HCT116 (cell line): ENCODE results near the gene RCBTB2. TPM values are rescaled to one million over a fixed set of nuclear protein-coding genes. Genes with fewer than 3 reads are reported as not detected.

Experiments used
- ATAC-seq: fragments of 200-7000 bp; cut with Tn5 transposase; 2 replicates; pipeline ENCODE4 v1.9.1; 2020; ENCODE audit warnings: mild to moderate bottlenecking, moderate library complexity
- BruUV-seq: library from RNA; stranded (reverse); fragments of 400-500 nt; replicated peaks from 2 replicates; lab custom pipeline; 2021; lab: Mats Ljungman, UMichigan
- CTCF ChIA-PET: fragments of 300-600 bp; sonication (Branson Sonifier 250); formaldehyde crosslinking; loops from one replicate; lab custom pipeline; 2021; ENCODE audit warnings: antibody characterized with exemption; lab: Charles Lee
- POLR2A ChIA-PET: fragments of 300-600, 350-600 bp; sonication (Branson Sonifier 250); formaldehyde crosslinking; loops from one replicate; lab custom pipeline; 2021; ENCODE audit warnings: antibody characterized with exemption; lab: Charles Lee
- RAD21 ChIA-PET, 2 experiments: fragments of 300-600 bp; sonication (Branson Sonifier 250); formaldehyde crosslinking; loops; one replicate each; lab custom pipeline; 2023; ENCODE audit warnings: low total read pairs in 2 of 2; ENCODE audit not compliant: uncharacterized antibody in 2 of 2, unreplicated experiment in 2 of 2, low non-redundant PET in 1 of 2; lab: Charles Lee
- DNase-seq: peaks from one replicate; pipeline ENCODE4 v3.0.0-alpha.2; 2010; ENCODE audit warnings: low read depth, low spot score
- H2AFZ ChIP-seq: fragments of 200-600 bp; shearing (Covaris generic), sonication (generic); 2 replicates; pipeline ENCODE4 v1.6.1; 2017; ENCODE audit warnings: low read depth, mixed run types, mixed read lengths, antibody characterized with exemption, low read length; ENCODE audit not compliant: poor library complexity, severe bottlenecking
- H3K27ac ChIP-seq: 2 replicates; pipeline ENCODE4 v1.5.1; 2012; ENCODE audit warnings: low read depth, low read length
- H3K27me3 ChIP-seq: fragments of 200-600 bp; sonication (generic); 2 replicates; pipeline ENCODE4 v1.6.1; 2016; ENCODE audit warnings: mixed run types, low read length, mixed read lengths; ENCODE audit not compliant: insufficient read depth
- H3K36me3 ChIP-seq, 2 experiments: fragments of 200-500 bp in 1 of 2; fragments of 200-600 bp in 1 of 2; sonication (Bioruptor generic) in 1 of 2; sonication (generic) in 1 of 2; 2 replicates each; pipeline versions ENCODE4 v1.5.1 to v1.6.1; 2014 to 2016; ENCODE audit warnings: low read length in 2 of 2, inconsistent platforms in 1 of 2, mixed read lengths in 1 of 2, mixed run types in 1 of 2; ENCODE audit not compliant: insufficient read depth in 2 of 2, control insufficient read depth in 1 of 2
- H3K4me1 ChIP-seq, 2 experiments: fragments of 200-600 bp in 1 of 2; sonication (generic) in 1 of 2; 2 replicates each; pipeline versions ENCODE4 v1.5.1 to v1.6.1; 2012 to 2017; ENCODE audit warnings: low read length in 2 of 2, inconsistent platforms in 1 of 2, mild to moderate bottlenecking in 1 of 2, mixed read lengths in 1 of 2, mixed run types in 1 of 2, moderate library complexity in 1 of 2; ENCODE audit not compliant: insufficient read depth in 2 of 2, control insufficient read depth in 1 of 2
- H3K4me2 ChIP-seq: fragments of 200-600 bp; sonication (generic); 2 replicates; pipeline ENCODE4 v1.6.1; 2017; ENCODE audit warnings: mixed run types, low read length, mixed read lengths
- H3K4me3 ChIP-seq, 2 experiments: fragments of 200-600 bp in 1 of 2; sonication (generic) in 1 of 2; replicated peaks in 1 of 2; 2 replicates each; pipeline ENCODE4 v1.5.1; 2011 to 2016; ENCODE audit warnings: low read length in 2 of 2, control low read depth in 1 of 2, low read depth in 1 of 2, mild to moderate bottlenecking in 1 of 2, mixed read lengths in 1 of 2, mixed run types in 1 of 2
- H3K79me2 ChIP-seq: fragments of 200-600 bp; sonication (generic); 2 replicates; pipeline ENCODE4 v1.6.1; 2017; ENCODE audit warnings: mild to moderate bottlenecking, mixed run types, low read length, moderate library complexity, mixed read lengths; ENCODE audit not compliant: insufficient read depth
- H3K9ac ChIP-seq: fragments of 200-600 bp; sonication (generic); 2 replicates; pipeline ENCODE4 v1.6.1; 2016; ENCODE audit warnings: low read length, mixed read lengths
- H3K9me2 ChIP-seq: fragments of 200-600 bp; sonication (generic), shearing (Covaris generic); 2 replicates; pipeline ENCODE4 v1.6.1; 2017; ENCODE audit warnings: mixed run types, mild to moderate bottlenecking, moderate library complexity; ENCODE audit not compliant: insufficient read depth
- H3K9me3 ChIP-seq, 2 experiments: fragments of 200-500 bp in 1 of 2; fragments of 200-600 bp in 1 of 2; sonication (Bioruptor generic) in 1 of 2; sonication (generic) in 1 of 2; 2 replicates each; pipeline ENCODE4 v1.6.1; 2014 to 2017; ENCODE audit warnings: low read length in 2 of 2, mixed read lengths in 2 of 2, inconsistent platforms in 1 of 2, low read depth in 1 of 2, mild to moderate bottlenecking in 1 of 2, mixed run types in 1 of 2, moderate library complexity in 1 of 2; ENCODE audit not compliant: control insufficient read depth in 1 of 2, insufficient read depth in 1 of 2
- H4K20me1 ChIP-seq: fragments of 200-600 bp; sonication (generic), shearing (Covaris generic); 2 replicates; pipeline ENCODE4 v1.6.1; 2017; ENCODE audit warnings: mixed run types, mild to moderate bottlenecking, moderate library complexity; ENCODE audit not compliant: insufficient read depth
- ATF3 ChIP-seq: IDR thresholded peaks from 2 replicates; pipeline ENCODE4 v1.6.1; 2012
- CBX3 ChIP-seq: IDR thresholded peaks from 2 replicates; pipeline ENCODE4 v1.6.1; 2012; ENCODE audit warnings: low read depth
- CEBPB ChIP-seq: IDR thresholded peaks from 2 replicates; pipeline ENCODE4 v1.6.1; 2012; ENCODE audit warnings: low read depth
- EGR1 ChIP-seq: IDR thresholded peaks from 2 replicates; pipeline ENCODE4 v1.6.1; 2012; ENCODE audit warnings: low read depth
- ELF1 ChIP-seq: IDR thresholded peaks from 2 replicates; pipeline ENCODE4 v1.6.1; 2012; ENCODE audit warnings: low read depth, borderline replicate concordance
- EZH2 ChIP-seq: fragments of 200-600 bp; sonication (generic); IDR thresholded peaks from 2 replicates; pipeline ENCODE4 v1.6.1; 2017; ENCODE audit warnings: antibody characterized with exemption, mixed run types
- EZH2phosphoT487 ChIP-seq: fragments of 200-600 bp; IDR thresholded peaks from 2 replicates; pipeline ENCODE4 v1.6.1; 2018; ENCODE audit warnings: antibody characterized with exemption, borderline replicate concordance
- FOSL1 ChIP-seq: IDR thresholded peaks from 2 replicates; pipeline ENCODE4 v1.6.1; 2012; ENCODE audit warnings: low read depth
- JUND ChIP-seq: IDR thresholded peaks from 2 replicates; pipeline ENCODE4 v1.6.1; 2012
- POLR2A ChIP-seq: IDR thresholded peaks from 2 replicates; pipeline ENCODE4 v1.7.0; 2011; ENCODE audit warnings: borderline replicate concordance; ENCODE audit not compliant: insufficient read depth, insufficient read length; ENCODE audit errors: extremely low read depth
- POLR2AphosphoS5 ChIP-seq: IDR thresholded peaks from 2 replicates; pipeline ENCODE4 v1.6.1; 2011; ENCODE audit warnings: mild to moderate bottlenecking, low read depth, low read length, moderate library complexity
- RAD21 ChIP-seq: IDR thresholded peaks from 2 replicates; pipeline ENCODE4 v1.6.1; 2012; ENCODE audit warnings: low read depth, mild to moderate bottlenecking
- REST ChIP-seq: IDR thresholded peaks from 2 replicates; pipeline ENCODE4 v1.6.1; 2012; ENCODE audit warnings: low read depth
- SIN3A ChIP-seq: IDR thresholded peaks from 2 replicates; pipeline ENCODE4 v1.6.1; 2012; ENCODE audit warnings: low read depth
- SP1 ChIP-seq: IDR thresholded peaks from 2 replicates; pipeline ENCODE4 v1.6.1; 2012; ENCODE audit warnings: low read depth
- SRF ChIP-seq: IDR thresholded peaks from 2 replicates; pipeline ENCODE4 v1.6.1; 2012; ENCODE audit warnings: low read depth
- TCF7L2 ChIP-seq: IDR thresholded peaks from 2 replicates; pipeline ENCODE4 v1.7.0; 2011; ENCODE audit warnings: borderline replicate concordance, inconsistent platforms; ENCODE audit not compliant: insufficient read depth, insufficient read length; ENCODE audit errors: extremely low read depth
- ZBTB33 ChIP-seq: IDR thresholded peaks from 2 replicates; pipeline ENCODE4 v1.6.1; 2011; ENCODE audit warnings: mild to moderate bottlenecking, low read length, moderate library complexity; ENCODE audit not compliant: insufficient replicate concordance; ENCODE audit errors: extremely low read depth
- ZNF274 ChIP-seq: fragments of 200-500 bp; sonication (Bioruptor generic); IDR thresholded peaks from 2 replicates; pipeline ENCODE4 v1.6.1; 2014; ENCODE audit warnings: mild to moderate bottlenecking, low read depth, low read length, inconsistent platforms
- intact Hi-C: fragments of 100-400 bp; cut with micrococcal nuclease; formaldehyde crosslinking; loops from 2 replicates; pipeline ENCODE4 v1.10.0; 2022
- total RNA-seq: library from RNA; stranded (reverse); gene quantifications from one replicate; pipeline ENCODE4 v1.2.1, GENCODE V29; 2021; ENCODE audit not compliant: unreplicated experiment
- TF ChIP-seq, protein P1 (sequence below): IDR thresholded peaks from 2 replicates; pipeline ENCODE4 v1.6.1; 2012

The RCBTB2 gene
- total RNA-seq, 1 experiment from 2014 or later = 1.3 TPM

DNA sequence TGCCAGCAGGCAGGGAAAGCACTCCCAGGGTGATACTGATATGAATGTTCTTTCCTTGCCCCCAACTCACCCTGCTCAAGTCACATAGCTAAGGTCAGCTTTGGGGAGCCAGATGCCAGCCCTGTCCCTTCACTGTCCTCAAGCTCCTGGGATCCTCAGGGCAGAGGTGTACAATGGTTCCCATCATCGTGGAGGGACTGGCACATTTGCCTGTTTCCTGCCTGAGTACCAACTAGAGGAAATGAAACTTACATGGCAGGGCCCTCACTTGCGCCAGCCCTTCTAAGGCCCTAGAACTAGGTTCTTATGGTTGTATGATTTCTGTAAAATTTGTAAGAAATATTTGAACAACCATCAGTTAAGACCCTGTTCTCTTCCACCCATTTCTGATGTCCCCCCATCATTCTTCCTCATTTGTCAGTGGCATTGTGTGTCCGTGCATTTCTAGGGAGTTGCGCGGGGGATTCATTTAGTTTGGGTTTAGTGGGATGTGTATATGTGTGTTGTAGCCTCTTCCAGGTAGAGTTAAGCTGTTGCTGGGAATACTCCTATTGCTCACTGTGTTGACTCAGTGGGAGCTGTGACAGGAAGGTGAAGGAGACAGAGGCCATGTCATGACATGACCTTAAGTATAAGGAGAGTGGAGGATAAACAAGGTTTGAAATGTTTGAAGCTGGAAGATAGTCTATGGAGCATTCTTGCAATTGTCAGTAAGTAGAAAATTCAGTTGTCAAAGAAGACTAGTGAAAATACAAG, 41.3 kb upstream of the RCBTB2 start:
- H3K4me1 ChIP-seq = no peaks in the 10 kb centered on the region

More for the DNA sequence above, 41.3 kb upstream of the RCBTB2 start:
- DNase-seq = no peak
- CTCF ChIA-PET = no interaction called here
- Histone ChIP-seq H3K9ac (no peak overlapping the region), H3K9me2 (no peaks in the 10 kb centered on the region), H3K79me2 (no peaks in the 10 kb centered on the region), H3K27ac (no peak overlapping the region), H3K27me3 (no peaks in the 10 kb centered on the region)
- BruUV-seq = no TSS peak
- no peak for TF ChIP-seq EZH2
- TF ChIP-seq ZNF274 = no peak
- TF ChIP-seq ZBTB33 = no peak
- no peak for TF ChIP-seq SIN3A
- TF ChIP-seq CBX3 = no peak
- TF ChIP-seq TCF7L2 = no peak
- TF ChIP-seq ATF3 = no peak
- no peak for TF ChIP-seq ELF1
- no peak for TF ChIP-seq REST
- TF ChIP-seq, protein P1, sequence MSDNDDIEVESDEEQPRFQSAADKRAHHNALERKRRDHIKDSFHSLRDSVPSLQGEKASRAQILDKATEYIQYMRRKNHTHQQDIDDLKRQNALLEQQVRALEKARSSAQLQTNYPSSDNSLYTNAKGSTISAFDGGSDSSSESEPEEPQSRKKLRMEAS = no peak
- no peak for TF ChIP-seq POLR2A
- no peak for TF ChIP-seq SRF
- TF ChIP-seq FOSL1 = no peak
- no peak for TF ChIP-seq SP1
- TF ChIP-seq JUND = no peak
- no peak for TF ChIP-seq EGR1
- no peak for TF ChIP-seq POLR2AphosphoS5
- TF ChIP-seq RAD21 = no peak
- no peak for TF ChIP-seq CEBPB
- TF ChIP-seq EZH2phosphoT487 = no peak
- TF ChIP-seq, all 23 proteins: peak for 0
- H3K9me3 ChIP-seq = no peaks in the 10 kb centered on the region
- H3K4me3 ChIP-seq = no peak overlapping the region
- intact Hi-C loops = no loop called here
- no peak for ATAC-seq
- POLR2A ChIA-PET = interaction anchor here (0.6 kb wide), 1 partner anchor 933 kb away, joined by 3 read pairs; no protein-coding TSS in a partner anchor
- H3K36me3 ChIP-seq = no peaks in the 10 kb centered on the region
- no peak overlapping the region for H2AFZ ChIP-seq
- RAD21 ChIA-PET = interaction anchor here in 1 of 2 experiments (1.2 kb wide), 1 partner anchor 16 kb away, joined by 3 read pairs; no protein-coding TSS in a partner anchor
- H4K20me1 ChIP-seq = no peaks in the 10 kb centered on the region
- H3K4me2 ChIP-seq = no peak overlapping the region
